ENCODE measurements around the gene FAM180B.
A peak's percentile ranks its signal among the peaks of the same experiment; 100 is the strongest.

FAM180B gene

DNA sequence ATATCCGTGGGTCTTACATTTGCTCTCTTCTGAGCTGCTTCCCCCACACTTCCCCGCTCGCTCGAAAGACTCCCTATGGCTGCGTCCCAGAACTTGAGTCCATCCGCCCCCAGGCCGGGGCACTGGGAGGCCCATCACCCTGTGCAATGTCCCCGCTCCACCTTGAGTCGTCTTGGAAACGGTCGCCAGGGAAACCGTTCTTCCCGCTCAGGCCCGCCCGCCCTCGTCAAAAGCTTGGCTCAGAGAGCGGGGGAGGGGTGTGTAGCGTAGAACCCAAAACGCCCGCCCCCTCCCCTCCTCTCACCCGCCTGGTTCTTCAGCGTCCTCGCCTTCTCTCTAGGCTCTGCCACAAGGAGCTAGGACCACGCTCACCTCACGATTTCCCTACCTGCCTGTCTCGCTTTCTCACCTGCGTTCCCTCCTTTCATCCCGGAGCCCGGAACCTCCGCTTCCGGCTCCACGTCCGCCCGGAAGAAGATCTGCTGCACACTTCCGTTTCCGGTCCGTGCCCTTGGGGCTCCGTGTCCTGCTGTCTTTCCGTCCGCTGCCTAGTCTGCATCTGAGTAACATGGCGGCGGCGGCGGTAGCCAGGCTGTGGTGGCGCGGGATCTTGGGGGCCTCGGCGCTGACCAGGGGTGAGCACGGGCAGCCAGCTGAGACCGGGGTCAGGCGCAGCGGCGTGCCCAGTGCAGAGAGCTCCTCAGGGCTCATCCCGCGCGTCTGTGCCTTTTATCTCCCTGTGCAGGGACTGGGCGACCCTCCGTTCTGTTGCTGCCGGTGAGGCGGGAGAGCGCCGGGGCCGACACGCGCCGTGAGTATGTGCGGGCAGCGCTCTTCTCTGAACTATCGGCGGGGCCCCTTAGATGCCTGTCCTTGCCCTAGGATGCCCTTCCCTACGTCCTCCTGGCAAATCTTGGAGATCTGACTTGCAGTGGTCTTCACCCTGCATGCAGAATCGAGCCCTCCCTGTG lies 7.7 kb upstream of the FAM180B start, which contains the start of the genes KBTBD4 and NDUFS3 (continued):
- TF ChIP-seq ZNF571 (tag by site-specific recombination; IDR thresholded peaks at IDR 0.05) = no peak
- peak; percentile 4; the same call in 1 of the 2 replicates for TF ChIP-seq ZNF654 (tag by site-specific recombination; IDR thresholded peaks at IDR 0.05; ENCODE audit: low read depth)
- peak; percentile 97; the same call in 1 of the 2 replicates for TF ChIP-seq ZFP37 (tag by site-specific recombination; IDR thresholded peaks at IDR 0.05)
- no peak for TF ChIP-seq ZNF132 (tag by site-specific recombination; IDR thresholded peaks at IDR 0.05; ENCODE audit: borderline replicate concordance)
- TF ChIP-seq ZBTB44 (tag by site-specific recombination; IDR thresholded peaks at IDR 0.05) = no peak
- peak; percentile 96 for TF ChIP-seq ZNF580 (tag by site-specific recombination; IDR thresholded peaks at IDR 0.05)
- TF ChIP-seq, protein P1, sequence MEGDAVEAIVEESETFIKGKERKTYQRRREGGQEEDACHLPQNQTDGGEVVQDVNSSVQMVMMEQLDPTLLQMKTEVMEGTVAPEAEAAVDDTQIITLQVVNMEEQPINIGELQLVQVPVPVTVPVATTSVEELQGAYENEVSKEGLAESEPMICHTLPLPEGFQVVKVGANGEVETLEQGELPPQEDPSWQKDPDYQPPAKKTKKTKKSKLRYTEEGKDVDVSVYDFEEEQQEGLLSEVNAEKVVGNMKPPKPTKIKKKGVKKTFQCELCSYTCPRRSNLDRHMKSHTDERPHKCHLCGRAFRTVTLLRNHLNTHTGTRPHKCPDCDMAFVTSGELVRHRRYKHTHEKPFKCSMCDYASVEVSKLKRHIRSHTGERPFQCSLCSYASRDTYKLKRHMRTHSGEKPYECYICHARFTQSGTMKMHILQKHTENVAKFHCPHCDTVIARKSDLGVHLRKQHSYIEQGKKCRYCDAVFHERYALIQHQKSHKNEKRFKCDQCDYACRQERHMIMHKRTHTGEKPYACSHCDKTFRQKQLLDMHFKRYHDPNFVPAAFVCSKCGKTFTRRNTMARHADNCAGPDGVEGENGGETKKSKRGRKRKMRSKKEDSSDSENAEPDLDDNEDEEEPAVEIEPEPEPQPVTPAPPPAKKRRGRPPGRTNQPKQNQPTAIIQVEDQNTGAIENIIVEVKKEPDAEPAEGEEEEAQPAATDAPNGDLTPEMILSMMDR (tag by site-specific recombination; IDR thresholded peaks at IDR 0.05) = peak; percentile 28
- TF ChIP-seq, protein P2, sequence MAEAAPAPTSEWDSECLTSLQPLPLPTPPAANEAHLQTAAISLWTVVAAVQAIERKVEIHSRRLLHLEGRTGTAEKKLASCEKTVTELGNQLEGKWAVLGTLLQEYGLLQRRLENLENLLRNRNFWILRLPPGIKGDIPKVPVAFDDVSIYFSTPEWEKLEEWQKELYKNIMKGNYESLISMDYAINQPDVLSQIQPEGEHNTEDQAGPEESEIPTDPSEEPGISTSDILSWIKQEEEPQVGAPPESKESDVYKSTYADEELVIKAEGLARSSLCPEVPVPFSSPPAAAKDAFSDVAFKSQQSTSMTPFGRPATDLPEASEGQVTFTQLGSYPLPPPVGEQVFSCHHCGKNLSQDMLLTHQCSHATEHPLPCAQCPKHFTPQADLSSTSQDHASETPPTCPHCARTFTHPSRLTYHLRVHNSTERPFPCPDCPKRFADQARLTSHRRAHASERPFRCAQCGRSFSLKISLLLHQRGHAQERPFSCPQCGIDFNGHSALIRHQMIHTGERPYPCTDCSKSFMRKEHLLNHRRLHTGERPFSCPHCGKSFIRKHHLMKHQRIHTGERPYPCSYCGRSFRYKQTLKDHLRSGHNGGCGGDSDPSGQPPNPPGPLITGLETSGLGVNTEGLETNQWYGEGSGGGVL (tag by site-specific recombination; IDR thresholded peaks at IDR 0.05) = peak; percentile 53
- TF ChIP-seq ZNF843 (tag by site-specific recombination; IDR thresholded peaks at IDR 0.05) = peak; percentile 92
- peak; percentile 98 for TF ChIP-seq YY2 (tag by site-specific recombination; IDR thresholded peaks at IDR 0.05)
- peak; percentile 89; the same call in 1 of the 2 replicates for TF ChIP-seq PRDM2 (tag by site-specific recombination; IDR thresholded peaks at IDR 0.05; ENCODE audit: borderline replicate concordance)
- no peak for TF ChIP-seq ZNF626 (tag by site-specific recombination; IDR thresholded peaks at IDR 0.05)
- TF ChIP-seq GLIS1 (tag by site-specific recombination; IDR thresholded peaks at IDR 0.05) = peak; percentile 79; the same call in 1 of the 2 replicates
- no peak for TF ChIP-seq ZNF707 (tag by site-specific recombination; IDR thresholded peaks at IDR 0.05)
- TF ChIP-seq ZNF148 (tag by site-specific recombination; IDR thresholded peaks at IDR 0.05; ENCODE audit: borderline replicate concordance) = peak; percentile 98
- no peak for TF ChIP-seq ZNF423 (tag by site-specific recombination; IDR thresholded peaks at IDR 0.05)
- no peak for TF ChIP-seq ZNF140 (tag by site-specific recombination; IDR thresholded peaks at IDR 0.05)
- peak; percentile 96 for TF ChIP-seq YY1 (tag by site-specific recombination; IDR thresholded peaks at IDR 0.05)
- no peak for TF ChIP-seq PRDM6 (tag by site-specific recombination; IDR thresholded peaks at IDR 0.05)
- peak; percentile 87 for TF ChIP-seq EGR2 (tag by site-specific recombination; IDR thresholded peaks at IDR 0.05; ENCODE audit: low read depth)
- TF ChIP-seq ZNF324 (tag by site-specific recombination; IDR thresholded peaks at IDR 0.05) = peak; percentile 100
- TF ChIP-seq ZNF558 (tag by site-specific recombination; IDR thresholded peaks at IDR 0.05) = peak; percentile 55; the same call in 1 of the 2 replicates

Measured in HEK293 (cell line).